GM12878 (cell line): ENCODE results near the gene CLIP1. TPM values are rescaled to one million over a fixed set of nuclear protein-coding genes. Genes with fewer than 3 reads are reported as not detected.
A peak's percentile ranks its signal among the peaks of the same experiment; 100 is the strongest.

Source experiments
- ATAC-seq: fragments of 200-7000 bp; cut with Tn5 transposase; 3 replicates; pipeline ENCODE4 v1.9.1; 2020; ENCODE audit warnings: mild to moderate bottlenecking, moderate library complexity
- BruUV-seq: library from RNA; stranded (reverse); fragments of 400-500 nt; replicated peaks from 2 replicates; lab custom pipeline; 2021; lab: Mats Ljungman, UMichigan
- CTCF ChIA-PET: fragments of 300-600 bp; sonication (Branson Sonifier 250); formaldehyde crosslinking; extraction: SDS; loops from one replicate; lab custom pipeline; 2021; ENCODE audit warnings: inconsistent platforms; lab: Yijun Ruan, JAX
- POLR2A ChIA-PET: fragments of 350-600 bp; formaldehyde crosslinking; extraction: SDS; loops from one replicate; lab custom pipeline; 2021; ENCODE audit warnings: inconsistent platforms; lab: Charles Lee
- RAD21 ChIA-PET: fragments of 300-600 bp; sonication (Branson Sonifier 250); formaldehyde crosslinking; loops from one replicate; lab custom pipeline; 2023; ENCODE audit warnings: antibody characterized with exemption; ENCODE audit not compliant: unreplicated experiment; lab: Charles Lee
- SMC1A ChIA-PET: fragments of 300-600 bp; sonication (Branson Sonifier 250); formaldehyde crosslinking; loops from one replicate; lab custom pipeline; 2023; ENCODE audit not compliant: unreplicated experiment, uncharacterized antibody; lab: Charles Lee
- DNase-seq: peaks from one replicate; pipeline ENCODE4 v3.0.0-alpha.2; 2011; ENCODE audit warnings: low read depth, low spot score
- FAIRE-seq: peaks from 3 replicates; lab custom pipeline; 2011; peaks lifted over from hg19 to GRCh38; lab: Jason Lieb, UNC
- H2AFZ ChIP-seq: 2 replicates; pipeline ENCODE4 v1.6.0; 2011; ENCODE audit warnings: low read depth, low read length, control low read depth; ENCODE audit not compliant: control insufficient read depth
- H3K27ac ChIP-seq: 2 replicates; pipeline ENCODE4 v1.5.1; 2011; ENCODE audit warnings: control low read depth; ENCODE audit not compliant: control insufficient read depth, insufficient read depth
- H3K27me3 ChIP-seq, 2 experiments: replicated peaks in 1 of 2; 2 replicates each; pipeline versions ENCODE4 v1.6.0 to v1.6.1; 2011; ENCODE audit warnings: low read length in 1 of 2; ENCODE audit not compliant: control insufficient read depth in 2 of 2, insufficient read depth in 2 of 2
- H3K36me3 ChIP-seq, 2 experiments: 2 replicates each; pipeline ENCODE4 v1.5.1; 2011; ENCODE audit warnings: low read length in 1 of 2; ENCODE audit not compliant: control insufficient read depth in 2 of 2, insufficient read depth in 2 of 2
- H3K4me1 ChIP-seq: 2 replicates; pipeline ENCODE4 v1.6.1; 2011; ENCODE audit warnings: mild to moderate bottlenecking, low read length, moderate library complexity, mixed read lengths; ENCODE audit not compliant: control insufficient read depth, insufficient read depth
- H3K4me2 ChIP-seq: 2 replicates; pipeline ENCODE4 v1.6.0; 2011; ENCODE audit warnings: control low read depth; ENCODE audit not compliant: control insufficient read depth, insufficient read depth
- H3K4me3 ChIP-seq: fragments of 200-600 bp; sonication (generic); 2 replicates; pipeline ENCODE4 v1.5.1; 2016
- H3K79me2 ChIP-seq: 2 replicates; pipeline ENCODE4 v1.6.0; 2011; ENCODE audit warnings: low read length; ENCODE audit not compliant: control insufficient read depth, insufficient read depth
- H3K9ac ChIP-seq: 2 replicates; pipeline ENCODE4 v1.8.0; 2011; ENCODE audit warnings: low read length, control low read depth, mixed read lengths; ENCODE audit not compliant: control insufficient read depth, insufficient read depth
- H3K9me3 ChIP-seq: replicated peaks from 3 replicates; pipeline ENCODE4 v1.5.1; 2011; ENCODE audit warnings: mild to moderate bottlenecking, low read length; ENCODE audit not compliant: control insufficient read depth, insufficient read depth
- H4K20me1 ChIP-seq: 2 replicates; pipeline ENCODE4 v1.6.0; 2011; ENCODE audit not compliant: control insufficient read depth, insufficient read depth
- CBFB ChIP-seq: IDR thresholded peaks from 2 replicates; pipeline ENCODE4 v1.6.1; 2016; ENCODE audit warnings: antibody characterized with exemption, low read depth
- DPF2 ChIP-seq: fragments of 450-650 bp; IDR thresholded peaks from 2 replicates; pipeline ENCODE4 v1.6.1; 2017; ENCODE audit warnings: mild to moderate bottlenecking
- E4F1 ChIP-seq: fragments of 450-650 bp; IDR thresholded peaks from 2 replicates; pipeline ENCODE4 v1.6.1; 2018; ENCODE audit warnings: borderline replicate concordance, mild to moderate bottlenecking; ENCODE audit not compliant: partially characterized antibody
- IRF3 ChIP-seq: fragments of 450-650 bp; IDR thresholded peaks from 2 replicates; pipeline ENCODE4 v1.6.1; 2014; ENCODE audit warnings: mild to moderate bottlenecking
- IRF5 ChIP-seq: fragments of 450-650 bp; IDR thresholded peaks from 2 replicates; pipeline ENCODE4 v1.6.1; 2017; ENCODE audit warnings: borderline replicate concordance
- KDM1A ChIP-seq: fragments of 200-600 bp; sonication (generic); IDR thresholded peaks from 2 replicates; pipeline ENCODE4 v1.6.1; 2016; ENCODE audit warnings: borderline replicate concordance
- KLF5 ChIP-seq: fragments of 450-650 bp; IDR thresholded peaks from 2 replicates; pipeline ENCODE4 v1.6.1; 2014; ENCODE audit warnings: mild to moderate bottlenecking; ENCODE audit not compliant: partially characterized antibody
- MEF2A ChIP-seq: IDR thresholded peaks from 2 replicates; pipeline ENCODE4 v1.6.1; 2011; ENCODE audit warnings: low read depth, mild to moderate bottlenecking, low read length, moderate library complexity; ENCODE audit not compliant: insufficient read depth
- PAX5 ChIP-seq: IDR thresholded peaks from 2 replicates; pipeline ENCODE4 v1.6.1; 2011; ENCODE audit warnings: low read depth, low read length, borderline replicate concordance
- RAD21 ChIP-seq: IDR thresholded peaks from 2 replicates; pipeline ENCODE4 v1.6.1; 2011; ENCODE audit warnings: mild to moderate bottlenecking, low read depth, low read length, moderate library complexity; ENCODE audit not compliant: insufficient read depth
- SP1 ChIP-seq: IDR thresholded peaks from one replicate; pipeline ENCODE4 v1.6.1; 2011; ENCODE audit warnings: low read depth, low read length
- SPI1 ChIP-seq: IDR thresholded peaks from 2 replicates; pipeline ENCODE4 v1.6.1; 2011; ENCODE audit warnings: low read depth, mild to moderate bottlenecking, low read length, moderate library complexity, borderline replicate concordance; ENCODE audit not compliant: insufficient read depth
- STAT1 ChIP-seq: fragments of 450-650 bp; conservative IDR thresholded peaks from 2 replicates; pipeline ENCODE4 v1.6.1; 2014; ENCODE audit warnings: antibody characterized with exemption, mild to moderate bottlenecking
- TBL1XR1 ChIP-seq: IDR thresholded peaks from 2 replicates; pipeline ENCODE4 v1.6.1; 2012; ENCODE audit warnings: low read depth, low read length, improper control_type of control experiment
- YBX1 ChIP-seq: fragments of 450-650 bp; IDR thresholded peaks from 2 replicates; pipeline ENCODE4 v1.6.1; 2016; ENCODE audit warnings: antibody characterized with exemption
- ZNF687 ChIP-seq: fragments of 450-650 bp; IDR thresholded peaks from 2 replicates; pipeline ENCODE4 v1.6.1; 2017; ENCODE audit warnings: mild to moderate bottlenecking, moderate library complexity
- whole genome bisulfite sequencing: methylation state at CpG from one replicate; pipeline ENCODE4 v1.1.6; 2016; ENCODE audit warnings: low lambda C conversion rate; ENCODE audit not compliant: insufficient replicate concordance, insufficient coverage; ENCODE audit errors: missing lambda C conversion rate; 5-methylcytosine and 5-hydroxymethylcytosine counted together
- in situ Hi-C: fragments of 300-500 bp; cut with MboI; formaldehyde crosslinking; loops from 9 replicates; pipeline ENCODE4 v1.14.3; 2018; ENCODE audit warnings: mixed read lengths
- intact Hi-C: fragments of 100-400 bp; cut with micrococcal nuclease; formaldehyde crosslinking; loops from one replicate; pipeline ENCODE4 v1.14.2; 2022; ENCODE audit not compliant: unreplicated experiment
- polyA plus RNA-seq, 11 experiments: library from polyadenylated mRNA; depleted of rRNA in 4 of 11; unstranded in 6 of 11; stranded (reverse) in 5 of 11; fragments of >200 nt; fragmentation: Nextera tagmentation in 4 of 11; fragmentation: Illumina TruSeq in 1 of 11; extraction: Ambion mirVana in 4 of 11; extraction: Trizol in 1 of 11; gene quantifications; 1 replicate in 1 of 11; 2 replicates in 10 of 11; pipeline versions ENCODE4 v1.2.1 to v1.2.3, GENCODE V29; 2011 to 2016; ENCODE audit warnings: inconsistent platforms in 2 of 11, missing spikeins in 2 of 11, low read depth in 1 of 11
- total RNA-seq, 4 experiments: library from RNA; depleted of rRNA in 3 of 4; stranded (reverse); fragments of >200 nt in 3 of 4; fragmentation: Illumina TruSeq in 1 of 4; extraction: Trizol in 1 of 4; gene quantifications; 2 replicates each; pipeline versions ENCODE4 v1.2.1 to v1.2.3, GENCODE V29; 2013 to 2021

CLIP1 gene
- total and polyA plus RNA-seq, 10 of the 15 experiments (the other 5 are each of a cell fraction or from before 2014, with no cell fraction given), result 6.0 to 45.4 (median 25.2) TPM

GRCh38 chr12:122356192-122356635 is 66.3 kb downstream of the CLIP1 start:
- Histone ChIP-seq H3K27ac (no peak overlapping the region), H4K20me1 (no peaks in the 10 kb centered on the region), H3K36me3 (peaks cover 7 to 10% of the 10 kb centered on the region in 2 experiments; a peak in 3 of 4 replicates), H3K4me1 (no peaks in the 10 kb centered on the region), H3K4me3 (no peak overlapping the region), H3K4me2 (no peak overlapping the region), H3K9ac (no peak overlapping the region), H3K27me3 (no peaks in the 10 kb centered on the region), H2AFZ (no peak overlapping the region), H3K79me2 (no peaks in the 10 kb centered on the region), H3K9me3 (no peaks in the 10 kb centered on the region)
- WGBS, result 35% methylated on average over 3 of the region's 3 CpGs
- intact Hi-C loops (loop anchor here (1.0 kb wide), 1 partner anchor 225 kb away; no protein-coding TSS in a partner anchor), in situ Hi-C loops (no loop called here)
- ChIA-PET RAD21 (interaction anchor here (2.2 kb wide), 1 partner anchor 22 kb away, joined by 5 read pairs; no protein-coding TSS in a partner anchor), SMC1A (interaction anchor here (1.2 to 1.5 kb wide), 2 partner anchors 34 to 224 kb away, joined by 3 to 4 read pairs; no protein-coding TSS in a partner anchor), CTCF (interaction anchor here (0.6 to 6.8 kb wide), 34 partner anchors 8 to 814 kb away, joined by 3 to 65 read pairs (median 4); partner anchors contain the start of gene DIABLO), POLR2A (no interaction called here)
- no TSS peak for BruUV-seq
- peak; percentile 96 for ATAC-seq
- peak; percentile 100 for FAIRE-seq
- DNase-seq, result peak; percentile 19
- no peak for TF ChIP-seq IRF3
- TF ChIP-seq MEF2A, result no peak
- TF ChIP-seq PAX5, result no peak
- TF ChIP-seq ZNF687, result no peak
- TF ChIP-seq YBX1, result no peak
- no peak for TF ChIP-seq DPF2
- no peak for TF ChIP-seq SP1
- no peak for TF ChIP-seq E4F1
- no peak for TF ChIP-seq CBFB
- peak; percentile 61 for TF ChIP-seq RAD21
- no peak for TF ChIP-seq KLF5
- TF ChIP-seq STAT1, result 0 out of 2 replicates have a peak, but pooled peaks have one; percentile 51
- TF ChIP-seq TBL1XR1, result no peak
- TF ChIP-seq SPI1, result no peak
- no peak for TF ChIP-seq KDM1A
- TF ChIP-seq IRF5, result no peak
